ENCODE data around the gene MECP2.
"Not testable (repeated sequence)": the region's sequence is repeated elsewhere in the genome, so short reads cannot be mapped to it uniquely, and the experiment has no call there.

The MECP2 gene

DNA sequence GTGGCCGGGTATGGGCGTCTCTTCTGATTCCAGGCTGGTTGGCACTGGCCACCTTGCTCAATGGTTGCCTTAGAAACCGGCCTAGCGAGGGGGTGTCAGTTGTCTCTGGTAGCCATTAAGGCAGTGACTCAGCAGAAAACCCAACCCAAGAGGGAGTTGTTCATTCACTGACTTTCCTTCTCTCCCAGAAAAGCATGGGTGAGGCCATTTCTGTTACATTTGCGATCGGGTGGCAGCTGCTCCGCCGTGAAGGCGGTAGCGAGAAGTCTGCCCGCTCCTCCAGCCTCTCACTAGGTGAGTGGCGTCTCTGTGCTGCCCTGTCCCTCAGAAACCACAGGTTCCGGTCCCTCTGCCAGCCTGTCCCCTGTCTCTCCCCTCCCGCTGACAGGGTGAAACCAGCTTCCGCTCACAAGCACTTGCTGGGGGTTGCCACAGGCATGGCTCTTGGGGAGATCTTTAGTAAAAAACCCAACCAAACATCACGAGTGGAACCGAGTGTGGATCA lies 95.2 kb downstream of the MECP2 start:
- DNase-seq (ENCODE audit: insufficient read length, low spot score): no peak
- peak; percentile 97 for FAIRE-seq

DNA sequence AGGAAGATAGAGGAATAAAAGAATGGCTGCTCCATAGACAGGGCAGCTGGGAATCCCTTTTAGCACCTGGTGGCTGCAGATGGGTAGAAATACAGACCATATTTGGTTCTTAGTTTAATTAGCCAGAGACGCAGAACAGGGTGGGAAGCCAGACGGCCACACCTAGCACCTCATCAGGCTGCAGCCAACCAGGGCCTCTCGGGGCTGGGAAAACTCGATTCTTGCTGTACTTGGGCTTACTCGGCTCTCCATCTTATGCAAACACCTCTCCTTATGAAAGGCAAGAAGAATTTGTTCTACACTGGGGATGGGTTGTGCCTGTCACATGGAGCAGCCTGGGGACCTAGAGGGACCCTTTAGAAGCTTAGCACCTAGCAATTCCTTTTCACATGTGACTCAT lies 97.5 kb downstream of the MECP2 start:
- no peak for FAIRE-seq
- DNase-seq (ENCODE audit: insufficient read length, low spot score): no peak

DNA sequence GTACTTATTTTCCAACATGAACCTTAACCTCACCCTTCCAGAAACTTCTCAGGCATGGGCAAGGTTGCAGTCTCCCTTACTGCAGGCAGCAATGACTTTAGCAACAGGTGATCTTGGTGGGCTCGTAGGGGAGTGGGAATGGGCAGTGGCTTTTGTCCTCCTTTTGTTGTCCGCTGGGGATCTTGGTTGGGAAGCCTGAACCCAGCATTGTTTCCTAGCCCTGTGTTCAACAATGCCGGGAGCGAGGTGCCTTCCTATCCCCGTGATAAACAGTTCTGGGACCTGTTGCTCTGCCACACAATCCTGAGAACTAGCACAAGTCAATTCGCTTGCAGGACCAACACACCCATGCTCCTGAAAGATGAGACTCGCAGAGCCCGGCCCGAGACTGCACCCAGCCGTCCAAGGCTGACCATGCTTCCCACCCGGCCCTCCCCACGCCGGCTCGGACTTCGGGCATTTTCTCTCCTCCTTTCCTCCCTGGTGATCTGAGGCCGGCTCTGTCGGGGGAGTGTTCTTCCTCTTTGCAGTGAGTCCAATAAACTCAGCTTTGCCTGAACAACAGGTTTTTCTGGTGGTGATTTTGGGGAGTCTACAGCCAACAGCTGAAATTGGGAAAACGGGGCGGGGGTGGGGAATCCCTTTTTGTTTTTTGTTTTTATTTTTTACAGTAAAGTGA lies 98.0 kb downstream of the MECP2 start:
- FAIRE-seq (no peak), DNase-seq (ENCODE audit: insufficient read length, low spot score) (no peak)

DNA sequence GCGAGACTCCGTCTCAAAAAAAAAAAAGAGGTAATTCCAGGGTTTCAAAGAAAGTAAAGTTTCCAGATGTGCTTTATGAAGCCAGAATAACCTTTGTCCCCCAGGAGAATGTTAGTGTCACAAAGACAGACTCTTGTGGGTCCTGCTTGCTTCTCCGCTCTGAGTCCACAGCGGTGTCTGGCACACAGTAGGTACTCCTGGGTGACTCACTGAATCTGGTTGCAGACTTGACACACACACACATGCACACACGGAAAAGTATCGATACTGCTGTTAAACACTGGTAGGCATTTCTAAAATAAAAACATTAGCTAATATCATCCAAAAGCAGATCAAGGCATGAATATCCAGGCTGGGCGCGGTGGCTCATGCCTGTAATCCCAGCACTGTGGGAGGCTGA lies 102.0 kb downstream of the MECP2 start:
- no peak for FAIRE-seq
- no peak for DNase-seq (ENCODE audit: insufficient read length, low spot score)

DNA sequence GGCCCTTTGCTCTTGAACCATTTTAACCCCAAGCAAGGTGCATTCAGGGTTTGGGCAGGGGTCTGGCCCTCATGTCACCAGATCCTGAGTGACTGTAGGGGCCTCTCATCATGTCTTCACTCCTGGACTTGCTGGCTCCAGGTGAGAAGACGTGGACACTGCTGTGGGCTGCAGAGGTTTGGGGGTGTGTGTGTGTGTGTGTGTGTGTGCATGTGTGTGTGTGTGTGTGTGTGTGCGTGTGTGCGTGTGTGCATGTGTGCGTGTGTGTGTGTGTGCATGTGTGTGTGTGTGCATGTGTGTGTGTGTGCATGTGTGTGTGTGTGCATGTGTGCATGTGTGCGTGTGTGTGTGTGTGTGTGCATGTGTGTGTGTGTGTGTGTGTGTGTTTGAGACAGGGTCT lies 103.1 kb downstream of the MECP2 start:
- DNase-seq (ENCODE audit: insufficient read length, low spot score); FAIRE-seq: not testable (repeated sequence)

DNA sequence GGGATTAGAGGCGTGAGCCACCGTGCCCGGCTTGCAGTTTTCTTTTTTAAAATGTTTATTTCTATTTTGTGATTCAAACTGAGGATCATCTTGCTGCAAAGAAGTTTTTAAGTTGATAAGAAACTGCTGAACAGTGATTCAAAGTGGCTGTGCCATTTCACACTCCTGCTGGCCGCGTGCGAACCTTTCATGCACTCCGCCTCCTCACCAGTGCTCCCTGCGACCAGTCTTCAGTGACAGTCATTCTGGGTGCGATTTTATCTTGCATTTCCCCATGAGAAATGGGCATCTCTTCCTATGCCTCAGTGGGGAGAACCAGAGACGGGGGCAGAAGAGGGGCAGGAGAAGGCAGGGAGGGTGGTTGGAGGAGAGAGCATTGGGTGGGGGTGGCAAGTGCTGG lies 103.5 kb downstream of the MECP2 start:
- FAIRE-seq: no peak
- DNase-seq (ENCODE audit: insufficient read length, low spot score): no peak

DNA sequence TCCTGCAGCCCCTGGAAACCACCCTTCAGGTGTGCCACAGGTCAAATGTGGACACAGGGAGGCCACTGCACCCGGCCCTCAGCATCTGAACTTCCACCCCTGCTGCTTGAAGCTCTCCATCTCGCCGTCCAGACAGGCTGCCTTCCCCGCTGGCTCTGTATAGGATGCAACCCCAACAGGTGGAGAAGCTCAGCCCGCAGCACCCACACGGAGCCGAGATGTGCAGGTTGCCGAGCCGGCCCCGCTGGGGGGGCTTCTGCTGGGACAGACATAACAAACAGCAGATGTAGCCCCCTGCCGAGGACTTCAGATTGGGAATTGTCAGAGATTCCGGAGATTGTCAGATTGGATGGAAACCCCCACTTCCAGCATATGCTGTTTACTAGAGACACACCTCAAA lies 104.4 kb downstream of the MECP2 start:
- no peak for FAIRE-seq
- DNase-seq (ENCODE audit: insufficient read length, low spot score): no peak

DNA sequence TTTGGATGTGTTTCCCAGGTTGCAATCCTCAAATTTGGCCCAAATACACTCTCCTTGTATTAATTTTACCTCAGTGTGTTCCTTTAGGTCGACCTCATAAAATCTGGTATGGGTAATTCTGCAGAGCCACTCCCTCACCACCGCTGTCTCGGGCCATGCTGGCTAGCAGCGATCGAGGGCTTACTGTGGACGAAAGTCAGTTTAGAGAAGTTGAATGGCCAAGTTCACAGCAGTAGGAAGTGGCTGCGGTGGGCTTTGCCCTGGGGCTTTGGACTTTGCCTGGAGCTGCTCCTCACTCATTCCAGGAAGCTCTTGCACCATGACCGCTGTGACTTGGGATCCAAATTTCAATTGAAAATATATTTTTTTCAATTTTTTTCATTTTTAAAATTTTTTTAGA lies 105.3 kb downstream of the MECP2 start:
- no peak for FAIRE-seq
- no peak for DNase-seq (ENCODE audit: insufficient read length, low spot score)

DNA sequence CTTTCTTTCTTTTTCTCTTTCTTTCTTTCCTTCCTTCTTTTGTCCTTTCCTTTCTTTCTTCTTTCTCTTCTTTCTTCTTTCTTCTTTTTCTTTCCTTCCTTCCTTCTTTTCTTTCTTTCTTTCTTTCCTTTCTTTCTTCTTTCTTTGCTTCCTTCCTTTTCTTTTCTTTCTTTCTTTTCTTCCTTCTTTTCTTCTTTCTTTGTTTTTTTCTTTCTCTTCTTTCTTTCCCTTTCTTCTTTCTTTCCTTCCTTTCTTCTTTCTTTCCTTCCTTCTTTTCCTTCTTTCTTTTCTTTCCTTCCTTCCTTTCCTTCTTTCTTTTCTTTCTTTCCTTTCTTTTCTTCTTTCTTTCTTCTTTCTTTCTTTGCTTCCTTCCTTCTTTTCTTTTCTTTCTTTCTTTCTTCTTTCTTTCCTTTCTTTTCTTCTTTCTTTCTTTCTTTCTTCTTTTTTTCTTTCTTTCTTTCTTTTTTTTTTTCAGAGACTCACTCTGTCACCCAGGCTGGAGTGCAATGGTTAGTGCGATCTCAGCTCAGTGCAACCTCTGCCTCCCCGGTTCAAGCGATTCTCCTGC lies 106.4 kb downstream of the MECP2 start:
- FAIRE-seq: no peak
- no peak for DNase-seq (ENCODE audit: insufficient read length, low spot score)

DNA sequence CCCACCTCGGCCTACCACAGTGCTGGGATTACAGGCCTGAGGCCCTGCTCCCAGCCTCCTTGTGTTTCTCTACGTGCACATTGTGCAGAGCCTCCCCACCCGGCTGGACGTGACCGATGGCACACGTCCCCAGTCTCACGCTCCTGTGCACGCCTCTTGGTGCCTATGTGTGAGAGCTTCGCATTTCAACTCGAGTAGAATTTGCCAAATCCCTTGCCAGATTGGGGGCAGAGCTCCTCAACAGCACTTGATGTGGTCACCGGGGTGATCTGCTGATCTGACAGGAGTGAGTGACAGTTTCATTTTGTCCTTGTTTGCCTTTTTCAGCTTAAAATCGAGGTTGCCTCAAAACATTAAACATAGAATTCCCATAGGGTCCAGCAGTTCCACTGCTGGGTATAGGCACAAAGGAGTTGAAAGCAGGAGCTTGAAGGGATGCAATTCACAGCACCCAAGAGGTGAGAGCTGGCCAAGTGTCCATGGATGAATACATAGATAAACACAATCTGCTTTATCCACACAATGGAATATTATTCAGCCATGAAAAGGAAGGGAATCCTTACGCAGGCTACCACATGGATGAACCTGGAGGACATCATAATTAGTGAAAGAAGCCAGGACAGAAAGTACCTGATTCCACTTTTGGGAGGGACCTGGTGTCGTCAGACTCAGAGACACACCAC lies 107.4 kb downstream of the MECP2 start:
- DNase-seq (ENCODE audit: insufficient read length, low spot score): no peak
- FAIRE-seq: no peak

- DNase-seq (ENCODE audit: insufficient read length, low spot score) (no peak), FAIRE-seq (no peak)
These were observed 109.0 kb downstream of the MECP2 start for GRCh38 chrX:153988493-153988892.

- FAIRE-seq (no peak), DNase-seq (ENCODE audit: insufficient read length, low spot score) (no peak)
These were observed 113.0 kb downstream of the MECP2 start for GRCh38 chrX:153984351-153985178.

- DNase-seq (ENCODE audit: insufficient read length, low spot score): no peak
- peak; percentile 92 for FAIRE-seq
These were observed 114.2 kb downstream of the MECP2 start for GRCh38 chrX:153983321-153983801.

DNA sequence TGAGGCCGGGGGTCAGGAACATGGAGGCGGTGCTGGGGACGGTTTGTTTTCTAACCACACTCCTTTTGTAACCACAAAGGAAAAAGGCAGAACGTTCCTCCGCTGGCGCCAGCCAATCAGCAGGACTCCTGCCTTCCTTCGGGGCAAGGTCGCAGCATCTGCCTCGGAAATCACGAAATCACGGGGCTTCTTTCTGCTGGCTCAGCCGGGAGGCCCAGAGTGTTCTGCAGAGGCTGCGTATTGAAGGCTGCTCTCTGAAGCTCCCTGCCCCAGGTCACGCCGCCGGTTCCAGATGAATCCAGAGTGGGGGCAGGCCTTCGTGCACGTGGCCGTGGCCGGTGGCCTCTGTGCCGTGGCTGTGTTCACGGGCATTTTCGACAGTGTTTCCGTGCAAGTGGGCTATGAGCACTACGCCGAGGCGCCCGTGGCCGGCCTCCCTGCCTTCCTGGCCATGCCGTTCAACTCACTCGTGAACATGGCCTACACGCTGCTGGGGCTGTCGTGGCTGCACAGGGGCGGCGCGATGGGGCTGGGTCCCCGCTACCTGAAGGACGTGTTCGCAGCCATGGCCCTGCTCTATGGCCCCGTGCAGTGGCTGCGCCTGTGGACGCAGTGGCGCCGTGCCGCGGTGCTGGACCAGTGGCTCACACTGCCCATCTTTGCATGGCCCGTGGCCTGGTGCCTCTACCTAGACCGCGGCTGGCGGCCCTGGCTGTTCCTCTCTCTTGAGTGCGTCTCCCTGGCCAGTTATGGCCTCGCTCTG lies 115.6 kb downstream of the MECP2 start:
- DNase-seq (ENCODE audit: insufficient read length, low spot score) (no peak), FAIRE-seq (peak; percentile 96)

DNA sequence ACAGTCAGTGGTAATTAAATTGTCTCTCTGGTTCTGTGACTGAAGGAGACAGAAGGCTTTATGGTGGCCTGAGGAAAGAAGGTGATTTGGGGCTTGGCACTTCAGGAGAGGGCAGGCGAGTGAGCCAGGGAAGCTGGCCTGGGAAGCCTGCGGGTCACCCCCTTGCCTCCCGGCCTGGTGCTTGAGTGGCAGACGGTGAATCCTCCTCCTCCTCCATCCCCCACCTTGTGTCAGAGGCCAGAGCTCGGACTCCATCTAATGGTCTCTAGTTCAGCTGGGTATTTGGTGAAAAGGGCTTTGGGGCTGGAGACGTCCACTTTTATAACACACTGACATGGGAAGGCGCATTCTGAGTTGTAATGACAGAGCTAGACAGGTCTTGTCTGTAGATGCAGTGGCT lies 116.3 kb downstream of the MECP2 start:
- FAIRE-seq: no peak

DNA sequence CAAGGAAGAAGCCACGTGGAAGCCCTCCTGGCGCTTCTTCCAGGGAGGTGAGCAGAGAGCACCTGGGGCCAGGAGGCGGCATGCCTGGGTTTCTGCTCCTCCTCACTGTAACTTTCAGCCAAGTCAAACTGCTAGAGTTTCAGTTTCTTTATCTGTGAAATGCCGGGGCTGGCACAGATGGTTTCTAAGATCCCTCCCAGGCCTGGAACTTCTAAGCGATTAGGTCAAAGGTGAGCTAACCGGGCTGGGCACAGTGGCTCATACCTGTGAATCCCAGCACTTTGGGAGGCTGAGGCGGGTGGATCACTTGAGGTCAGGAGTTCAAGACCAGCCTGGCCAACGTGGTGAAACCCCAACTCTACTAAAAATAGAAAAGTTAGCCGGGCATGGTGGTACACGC lies 117.1 kb downstream of the MECP2 start:
- peak; percentile 100 for FAIRE-seq
- DNase-seq (ENCODE audit: insufficient read length, low spot score): not testable (repeated sequence)

More for the DNA sequence above, 116.3 kb downstream of the MECP2 start:
- DNase-seq (ENCODE audit: insufficient read length, low spot score): no peak

GRCh38 chrX:153974726-153975286 lies 122.7 kb downstream of the MECP2 start:
- no peak for FAIRE-seq

GRCh38 chrX:153974003-153974725 lies 123.4 kb downstream of the MECP2 start:
- FAIRE-seq (peak; percentile 86), DNase-seq (ENCODE audit: insufficient read length, low spot score) (no peak)

More at GRCh38 chrX:153974726-153975286, 122.7 kb downstream of the MECP2 start:
- no peak for DNase-seq (ENCODE audit: insufficient read length, low spot score)
